GM12864 (cell line): ENCODE data around the gene CD4.

Source experiments
- DNase-seq: peaks from one replicate; pipeline ENCODE4 v3.0.0-alpha.2; 2011; ENCODE audit warnings: low read depth
- H3K4me3 ChIP-seq: 2 replicates; pipeline ENCODE4 v1.5.1; 2011; ENCODE audit warnings: mild to moderate bottlenecking, low read depth, low read length, control low read depth
- TF ChIP-seq, protein P1 (sequence below): IDR thresholded peaks from 2 replicates; pipeline ENCODE4 v1.5.1; 2011; ENCODE audit warnings: low read depth, mild to moderate bottlenecking, moderate library complexity, low read length, control low read depth, inconsistent platforms; ENCODE audit errors: missing control alignments

CD4 gene

DNA sequence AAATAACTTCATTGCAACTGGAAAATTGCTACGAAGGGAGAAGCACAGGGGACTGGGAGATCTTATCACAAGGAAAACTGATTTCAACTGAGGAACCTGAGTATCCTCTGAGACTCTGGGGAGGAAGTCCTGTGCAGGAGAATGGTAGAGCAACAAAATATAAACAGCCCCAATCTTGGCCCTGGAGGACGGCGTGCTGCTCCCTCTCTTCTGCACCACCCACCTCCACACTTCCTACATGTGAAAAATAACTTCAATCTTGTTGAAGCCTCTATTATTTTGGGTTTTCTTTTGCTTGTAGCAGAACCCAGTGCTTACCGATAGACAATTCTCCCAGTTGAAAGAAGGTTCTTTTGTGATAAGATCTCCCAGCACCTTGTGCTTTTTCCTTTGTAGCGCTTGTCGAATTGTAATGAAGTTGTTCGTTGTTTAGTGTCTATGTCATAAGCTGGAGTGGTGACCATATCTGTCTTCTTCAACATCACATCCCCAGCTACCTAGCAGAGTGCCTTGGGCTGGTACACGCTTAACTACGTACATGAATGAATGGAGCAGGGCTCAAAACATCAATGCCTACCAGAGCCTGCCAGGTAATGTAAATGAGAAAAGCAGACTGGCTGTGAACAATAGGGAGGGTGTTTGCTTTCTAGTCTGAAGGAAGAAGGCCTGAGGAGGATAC is 2.8 kb upstream of the CD4 start:
- TF ChIP-seq, protein P1, sequence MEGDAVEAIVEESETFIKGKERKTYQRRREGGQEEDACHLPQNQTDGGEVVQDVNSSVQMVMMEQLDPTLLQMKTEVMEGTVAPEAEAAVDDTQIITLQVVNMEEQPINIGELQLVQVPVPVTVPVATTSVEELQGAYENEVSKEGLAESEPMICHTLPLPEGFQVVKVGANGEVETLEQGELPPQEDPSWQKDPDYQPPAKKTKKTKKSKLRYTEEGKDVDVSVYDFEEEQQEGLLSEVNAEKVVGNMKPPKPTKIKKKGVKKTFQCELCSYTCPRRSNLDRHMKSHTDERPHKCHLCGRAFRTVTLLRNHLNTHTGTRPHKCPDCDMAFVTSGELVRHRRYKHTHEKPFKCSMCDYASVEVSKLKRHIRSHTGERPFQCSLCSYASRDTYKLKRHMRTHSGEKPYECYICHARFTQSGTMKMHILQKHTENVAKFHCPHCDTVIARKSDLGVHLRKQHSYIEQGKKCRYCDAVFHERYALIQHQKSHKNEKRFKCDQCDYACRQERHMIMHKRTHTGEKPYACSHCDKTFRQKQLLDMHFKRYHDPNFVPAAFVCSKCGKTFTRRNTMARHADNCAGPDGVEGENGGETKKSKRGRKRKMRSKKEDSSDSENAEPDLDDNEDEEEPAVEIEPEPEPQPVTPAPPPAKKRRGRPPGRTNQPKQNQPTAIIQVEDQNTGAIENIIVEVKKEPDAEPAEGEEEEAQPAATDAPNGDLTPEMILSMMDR, result no peak
- H3K4me3 ChIP-seq, result no peak overlapping the region
- DNase-seq, result no peak

DNA sequence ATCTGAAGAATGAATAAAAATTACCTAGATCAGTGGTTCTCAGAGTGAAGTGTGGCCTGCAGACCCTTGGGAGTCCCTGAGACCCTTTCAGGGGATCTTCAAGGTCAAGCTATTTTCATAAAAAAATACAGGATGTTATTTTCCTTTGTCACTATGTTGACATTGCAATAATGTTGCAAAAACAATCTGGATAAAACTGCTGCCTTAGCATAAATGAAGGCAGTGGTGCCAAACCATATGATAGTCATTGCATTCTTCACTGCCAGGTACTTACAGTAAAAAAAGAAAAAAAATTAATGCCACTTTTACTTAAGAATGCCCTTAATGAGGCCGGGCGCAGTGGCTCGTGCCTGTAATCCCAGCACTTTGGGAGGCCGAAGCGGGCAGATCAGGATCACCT is 2.0 kb upstream of the CD4 start:
- TF ChIP-seq, protein P1, result no peak
- DNase-seq, result no peak
- H3K4me3 ChIP-seq, result no peak overlapping the region

DNA sequence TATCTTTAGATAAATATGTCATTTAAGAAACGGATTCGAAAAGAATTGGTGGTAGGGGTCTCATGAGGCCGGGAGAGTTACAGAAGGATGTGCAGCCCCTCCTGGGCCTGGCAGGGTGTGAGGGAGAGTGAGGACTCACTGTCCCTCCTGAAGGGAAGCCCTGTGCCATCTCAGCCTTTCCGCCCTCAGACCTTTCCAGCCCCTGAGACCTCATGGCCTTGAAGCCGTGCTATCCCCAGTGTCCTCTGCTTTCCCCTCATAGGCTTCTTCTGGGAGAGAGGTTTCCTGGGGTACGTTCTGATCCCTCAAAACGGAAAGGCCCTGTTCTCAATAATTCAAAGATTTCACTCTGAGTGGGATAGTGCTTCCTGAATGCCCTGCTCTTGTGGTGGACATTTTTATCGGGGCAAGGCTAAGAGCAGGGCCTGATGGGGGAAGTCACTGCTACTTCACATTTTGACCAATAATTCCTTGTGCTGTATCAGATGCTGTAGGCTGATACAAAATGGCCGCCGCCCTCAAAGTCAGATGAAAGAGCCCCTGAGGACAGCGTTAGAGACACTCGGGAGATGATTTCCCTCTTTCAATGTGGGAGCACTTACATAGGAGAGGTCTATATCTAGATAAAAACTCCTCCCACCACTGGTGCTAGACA is 1.3 kb downstream of the CD4 start:
- H3K4me3 ChIP-seq, result no peak overlapping the region

DNA sequence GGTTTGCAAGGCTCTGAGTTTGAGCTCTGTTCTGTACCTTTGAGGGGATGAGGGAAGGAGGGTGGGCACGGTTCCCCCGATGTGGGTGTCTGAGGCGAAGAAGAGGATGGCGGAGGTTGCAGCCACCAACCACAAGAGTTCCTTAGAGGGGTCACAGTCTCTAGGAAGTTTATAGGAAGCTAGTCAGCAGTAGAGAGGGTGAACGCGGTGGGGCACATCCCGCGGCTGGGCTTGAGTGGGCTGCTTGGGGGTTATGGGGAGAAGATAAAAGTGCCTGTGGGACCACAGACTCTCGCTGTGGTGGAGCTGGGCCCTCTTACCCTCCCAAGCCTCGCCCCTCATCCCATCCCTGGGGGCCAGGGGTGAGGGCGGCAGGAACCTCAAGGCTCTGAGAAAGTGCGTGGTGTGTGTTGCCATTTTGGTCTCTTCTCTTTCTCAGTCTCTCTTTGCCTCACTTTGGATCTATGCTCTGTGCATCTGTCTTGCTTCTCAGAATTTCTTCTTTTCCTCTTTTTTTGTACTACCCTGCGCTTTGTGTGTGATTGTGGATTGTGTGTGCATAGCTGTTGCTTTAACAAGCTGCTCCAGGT is 2.7 kb downstream of the CD4 start:
- no peak overlapping the region for H3K4me3 ChIP-seq
- TF ChIP-seq, protein P1, result no peak
- no peak for DNase-seq

More for the DNA sequence above, 1.3 kb downstream of the CD4 start:
- TF ChIP-seq, protein P1, result no peak
- no peak for DNase-seq

DNA sequence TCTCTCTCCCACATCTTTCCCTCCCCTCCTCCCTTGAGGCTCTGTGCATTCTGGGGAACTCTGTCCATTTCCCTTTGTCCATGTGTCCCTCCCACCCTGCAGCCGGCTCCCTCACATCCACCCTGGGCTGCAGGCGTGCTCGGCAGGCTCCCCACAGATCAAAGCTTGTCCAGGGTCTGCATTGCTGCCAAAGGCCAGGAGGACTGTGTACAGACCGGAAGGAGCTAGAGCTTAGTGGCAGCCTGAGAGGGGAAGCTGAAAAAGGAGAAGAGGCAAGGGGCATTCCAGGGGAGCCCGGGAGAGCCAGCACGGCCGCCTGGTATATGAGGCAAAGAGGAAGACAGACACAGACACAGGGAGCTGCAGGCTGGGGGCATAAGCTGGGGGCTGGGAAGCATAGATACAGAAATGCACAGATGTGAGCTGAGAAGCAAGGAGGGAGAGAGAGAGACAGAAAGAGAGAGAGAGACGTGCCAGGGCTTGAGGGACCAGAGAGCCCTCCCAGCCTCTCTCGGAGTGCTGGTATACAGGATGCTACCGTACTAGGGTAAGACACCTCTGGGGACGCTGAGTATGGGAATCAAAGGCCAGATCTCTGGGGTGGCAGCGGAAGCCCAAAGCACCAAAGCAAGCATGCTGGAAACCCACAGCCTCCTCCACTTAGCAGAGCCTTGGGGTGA is 3.3 kb downstream of the CD4 start:
- TF ChIP-seq, protein P1, result no peak
- H3K4me3 ChIP-seq, result no peak overlapping the region
- DNase-seq, result no peak

DNA sequence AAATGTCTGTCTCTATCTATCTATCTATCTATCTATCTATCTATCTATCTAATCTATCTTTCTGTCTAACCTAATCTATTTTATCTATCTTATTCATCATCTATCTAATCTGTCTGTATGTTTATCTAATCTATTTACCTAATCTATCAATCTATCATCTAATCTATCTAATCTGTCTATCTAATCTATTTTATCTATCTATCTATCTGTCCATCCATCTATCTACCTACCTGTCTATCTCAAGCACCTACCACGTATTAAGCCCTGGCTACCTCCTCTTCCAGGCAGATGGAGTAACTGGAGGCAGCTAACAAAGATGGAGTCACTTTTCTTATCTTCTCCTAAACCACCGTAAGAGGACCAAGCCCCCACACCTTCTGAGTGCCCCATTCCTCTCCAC is 5.8 kb downstream of the CD4 start:
- no peak for DNase-seq
- TF ChIP-seq, protein P1, result no peak
- H3K4me3 ChIP-seq, result no peak overlapping the region
